Cardiac septum (tissue), 1 donor: ENCODE measurements around the gene ITIH3. TPM values are rescaled to one million over a fixed set of nuclear protein-coding genes. Genes with fewer than 3 reads are reported as not detected.

Source experiments
- DNase-seq: peaks from one replicate; pipeline ENCODE4 v3.0.0-alpha.2; 2020; ENCODE audit warnings: low spot score
- intact Hi-C: fragments of 100-400 bp; cut with DNase I; formaldehyde crosslinking; loops from one replicate; pipeline ENCODE4 v1.14.0; 2022
- total RNA-seq: library from RNA; stranded (reverse); fragmentation: NEBNext Ultra II Directional; extraction: Animal tissue kit (Norgen Biotek cat#: 25700); gene quantifications from one replicate; pipeline ENCODE4 v1.2.1, GENCODE V29; 2021
- donor health status: DM: no; HTN: no; CAD: no.

Gene ITIH3
- total RNA-seq, 1 donor from 2014 or later, result 0.78 TPM

DNA sequence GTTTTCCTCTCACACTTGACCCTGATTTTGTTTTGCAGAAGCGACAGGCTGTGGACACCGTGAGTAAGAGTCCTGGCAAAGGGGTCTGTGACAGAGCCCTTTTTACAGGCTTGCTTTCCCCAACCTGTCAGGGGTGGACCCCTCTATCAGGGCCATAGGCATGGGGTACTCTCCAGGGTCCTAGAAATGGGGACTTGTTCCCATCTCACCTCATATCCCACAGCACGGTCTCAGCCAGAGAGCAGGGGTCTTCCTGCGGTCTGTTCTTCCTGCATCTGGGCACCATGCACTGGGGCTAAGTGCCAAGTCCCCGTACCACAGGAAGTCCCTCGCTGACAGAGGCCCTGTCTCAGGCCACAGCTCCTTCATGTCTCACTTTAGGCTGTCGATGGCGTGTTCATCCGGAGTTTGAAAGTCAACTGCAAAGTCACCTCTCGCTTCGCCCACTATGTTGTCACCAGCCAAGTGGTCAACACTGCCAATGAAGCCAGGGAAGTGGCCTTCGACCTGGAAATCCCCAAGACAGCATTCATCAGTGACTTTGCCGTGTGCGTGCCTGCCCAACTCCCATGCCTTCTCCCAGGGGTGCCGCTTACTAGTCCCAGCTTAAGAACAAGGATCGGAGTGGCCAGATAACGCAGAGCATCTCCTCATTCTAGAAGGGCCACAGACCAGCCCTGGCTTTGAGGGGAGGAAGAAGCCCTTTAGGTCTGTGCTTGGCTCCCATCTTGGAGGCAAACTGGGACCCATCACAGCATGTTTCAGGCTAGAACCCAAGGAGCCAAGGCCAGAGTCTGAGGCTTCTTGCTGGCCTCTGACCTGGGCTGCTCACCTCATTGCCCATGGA lies 16.4 kb upstream of the ITIH3 start:
- intact Hi-C loops, result no loop called here
- peak; percentile 60 for DNase-seq

DNA sequence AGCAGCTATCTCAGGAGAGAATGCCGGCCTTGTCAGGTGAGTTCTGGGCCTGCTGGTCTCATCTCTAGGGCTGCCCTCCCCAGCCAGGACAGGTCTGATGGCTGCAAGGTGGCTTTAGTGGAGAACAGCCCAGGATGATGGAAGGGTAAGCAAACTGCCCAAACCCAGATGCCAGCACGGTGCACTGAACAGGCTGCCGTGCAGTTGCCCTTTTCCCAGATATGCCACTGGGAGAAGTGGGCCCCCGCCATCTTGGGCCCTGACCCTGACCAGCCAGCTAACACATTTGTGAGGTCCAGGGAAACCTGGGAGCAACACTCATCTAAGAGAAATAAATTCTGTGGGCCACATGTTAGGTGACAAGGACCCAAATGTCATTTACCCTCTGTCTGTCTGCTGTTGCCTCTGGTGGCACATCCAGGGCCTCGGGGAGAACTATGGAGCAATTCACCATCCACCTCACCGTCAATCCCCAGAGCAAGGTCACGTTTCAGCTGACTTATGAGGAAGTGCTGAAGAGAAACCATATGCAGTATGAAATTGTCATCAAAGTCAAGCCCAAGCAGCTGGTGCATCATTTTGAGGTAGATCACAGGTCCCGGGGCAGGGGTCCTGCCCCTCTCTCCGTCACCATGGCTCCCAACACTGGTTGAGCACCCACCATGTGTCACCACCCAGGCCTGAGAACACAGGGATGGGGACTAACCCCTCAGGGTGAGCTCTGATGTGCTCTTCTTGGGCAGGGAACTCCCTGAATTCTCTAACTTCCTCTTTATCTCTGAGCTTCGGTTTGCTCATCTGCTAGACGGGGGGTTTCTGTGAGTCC lies 15.4 kb upstream of the ITIH3 start:
- DNase-seq, result peak; percentile 55
- intact Hi-C loops, result no loop called here

DNA sequence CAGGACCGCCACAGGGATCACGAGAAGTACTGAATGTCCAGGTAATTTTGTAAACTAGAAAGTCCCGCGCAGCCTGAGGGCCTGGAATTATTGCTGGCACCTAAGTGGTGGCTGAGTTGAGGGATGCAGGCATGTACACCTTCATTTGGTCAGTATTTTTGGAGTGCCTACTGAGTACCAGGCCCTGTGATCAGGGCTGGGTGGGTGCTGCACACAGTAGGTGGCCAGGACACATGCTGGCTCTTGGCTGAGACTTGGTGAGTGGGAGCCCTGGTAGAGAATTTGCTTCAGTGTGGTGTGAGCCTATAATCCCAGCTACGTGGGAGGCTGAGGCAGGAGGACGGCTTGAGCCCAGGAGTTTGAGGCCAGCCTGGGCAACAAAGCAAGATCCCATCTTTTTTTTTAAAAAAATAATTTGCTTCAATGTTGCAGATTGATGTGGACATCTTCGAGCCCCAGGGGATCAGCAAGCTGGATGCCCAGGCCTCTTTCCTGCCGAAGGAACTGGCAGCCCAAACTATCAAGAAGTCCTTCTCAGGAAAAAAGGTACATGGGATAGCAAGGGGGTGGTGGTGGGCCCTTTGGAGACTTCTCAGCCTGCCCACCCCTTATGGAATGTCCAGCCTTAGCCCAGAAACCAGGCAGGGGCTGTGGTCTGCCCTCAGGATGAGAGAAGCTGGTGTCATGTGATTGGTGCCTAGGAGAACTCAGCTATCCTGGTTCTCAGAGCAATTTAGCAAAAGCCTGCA lies 14.6 kb upstream of the ITIH3 start:
- DNase-seq, result peak; percentile 39
- intact Hi-C loops, result no loop called here

DNA sequence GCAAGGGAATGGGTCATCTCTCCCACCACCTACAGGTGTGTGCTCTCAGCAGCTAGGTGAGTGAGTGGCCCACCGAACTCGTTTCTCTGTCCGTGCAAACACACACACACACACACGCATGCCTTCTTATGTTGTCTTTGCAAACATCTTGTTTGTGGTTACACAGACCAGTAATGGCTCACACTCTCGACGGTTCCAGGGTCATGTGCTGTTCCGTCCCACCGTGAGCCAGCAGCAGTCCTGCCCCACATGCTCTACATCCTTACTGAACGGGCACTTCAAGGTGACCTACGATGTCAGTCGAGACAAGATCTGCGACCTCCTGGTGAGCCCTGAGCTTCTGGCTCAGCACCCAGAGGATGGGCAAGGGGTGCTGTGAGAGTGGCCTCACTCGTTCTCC lies 12.9 kb upstream of the ITIH3 start:
- peak; percentile 53 for DNase-seq
- intact Hi-C loops, result no loop called here

DNA sequence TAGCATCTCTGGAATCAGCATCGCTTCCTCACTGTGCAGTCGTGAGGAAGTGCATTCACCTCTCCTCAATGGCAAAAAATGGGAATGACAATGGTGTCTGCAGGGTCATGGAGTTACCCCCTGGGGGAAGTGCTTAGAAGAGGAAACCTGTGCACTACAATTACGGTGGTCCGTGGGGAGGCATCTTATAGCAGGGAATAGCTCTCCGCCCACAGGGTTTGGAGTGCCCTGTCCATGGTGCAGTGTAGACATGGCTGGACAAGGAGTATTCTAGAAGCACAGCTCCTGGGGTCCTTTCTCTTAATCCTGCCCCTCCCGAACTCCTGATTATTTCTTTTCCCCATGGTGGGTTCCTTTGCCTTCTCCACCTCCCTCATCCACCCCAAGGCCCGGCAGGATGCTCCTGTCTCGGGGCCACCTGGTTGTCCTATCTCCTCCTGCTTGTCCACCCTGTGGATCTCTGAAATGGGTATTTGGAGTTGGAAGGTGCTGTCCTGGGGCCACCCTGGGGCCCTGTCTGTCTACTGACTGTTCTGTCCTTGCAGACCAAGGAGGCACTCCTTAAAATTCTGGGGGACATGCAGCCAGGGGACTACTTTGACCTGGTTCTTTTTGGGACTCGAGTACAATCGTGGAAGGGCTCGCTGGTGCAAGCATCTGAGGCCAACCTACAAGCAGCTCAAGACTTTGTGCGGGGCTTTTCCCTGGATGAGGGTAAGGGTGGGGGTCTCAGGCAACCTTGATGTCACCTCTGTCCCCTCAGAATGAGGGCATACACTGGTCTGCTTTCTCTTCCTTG lies 12.0 kb upstream of the ITIH3 start:
- DNase-seq, result peak; percentile 54
- intact Hi-C loops, result no loop called here

DNA sequence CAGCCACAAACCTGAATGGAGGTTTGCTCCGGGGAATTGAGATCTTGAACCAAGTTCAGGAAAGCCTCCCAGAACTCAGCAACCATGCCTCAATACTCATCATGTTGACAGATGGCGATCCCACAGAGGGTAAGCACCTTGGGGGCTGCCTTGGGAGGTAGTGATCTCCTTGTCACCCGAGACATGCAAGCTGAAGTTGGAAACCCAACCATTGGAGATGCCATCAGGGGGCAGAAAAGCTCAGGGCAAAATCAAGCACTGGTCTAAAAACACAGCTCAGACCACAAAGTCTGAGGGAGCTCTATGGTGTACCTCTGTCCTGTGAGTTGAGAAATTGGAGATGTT lies 11.4 kb upstream of the ITIH3 start:
- peak; percentile 61 for DNase-seq
- intact Hi-C loops, result no loop called here

DNA sequence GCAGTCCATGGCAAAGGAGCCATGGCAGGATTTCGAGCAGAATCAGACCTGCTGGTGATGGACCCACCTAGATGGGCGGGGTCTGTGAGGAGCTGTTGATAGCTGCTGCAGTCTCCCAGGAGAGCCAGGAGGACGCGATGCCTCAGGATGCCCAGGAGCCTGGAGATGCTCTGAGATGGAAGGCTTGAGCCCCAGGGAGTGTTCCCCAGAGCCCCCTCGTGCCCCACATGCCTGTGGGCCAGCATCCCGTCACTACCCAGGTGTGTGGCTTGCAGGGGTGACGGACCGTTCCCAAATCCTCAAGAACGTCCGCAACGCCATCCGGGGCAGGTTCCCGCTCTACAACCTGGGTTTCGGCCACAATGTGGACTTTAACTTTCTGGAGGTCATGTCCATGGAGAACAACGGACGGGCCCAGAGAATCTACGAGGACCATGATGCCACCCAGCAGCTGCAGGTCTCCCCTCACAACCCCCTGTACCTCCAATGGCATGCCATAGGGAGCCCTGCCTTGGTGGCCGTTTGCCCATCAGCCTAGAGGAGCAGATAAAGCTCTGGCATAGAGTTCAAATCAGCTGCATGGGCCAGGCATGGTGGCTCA lies 10.5 kb upstream of the ITIH3 start:
- intact Hi-C loops, result no loop called here
- peak; percentile 63 for DNase-seq

DNA sequence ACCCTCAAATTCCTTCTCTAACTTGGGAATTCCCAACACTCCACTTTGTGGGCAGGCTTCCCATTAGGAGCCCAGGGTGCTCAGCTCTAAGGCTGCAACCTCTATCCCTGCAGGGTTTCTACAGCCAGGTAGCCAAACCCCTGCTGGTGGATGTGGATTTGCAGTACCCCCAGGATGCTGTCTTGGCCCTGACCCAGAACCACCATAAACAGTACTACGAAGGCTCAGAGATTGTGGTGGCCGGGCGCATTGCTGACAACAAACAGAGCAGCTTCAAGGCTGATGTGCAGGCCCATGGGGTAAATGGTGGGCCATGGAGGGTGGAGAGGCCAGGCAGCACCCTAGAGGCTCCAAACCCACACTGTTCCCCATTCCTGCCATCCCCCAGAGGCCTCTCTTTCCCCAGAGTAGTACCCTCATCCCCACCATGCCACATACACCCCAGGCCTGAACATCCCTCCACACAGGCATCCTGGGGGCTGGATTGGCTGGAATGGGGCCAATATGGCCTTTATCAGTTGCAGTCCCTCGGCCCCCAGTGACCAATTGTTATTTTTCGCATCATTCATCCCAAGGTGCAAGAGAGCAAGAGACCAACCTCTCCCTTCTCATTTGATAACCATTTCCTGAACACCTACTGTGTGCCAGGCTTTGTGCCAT lies 9.5 kb upstream of the ITIH3 start:
- intact Hi-C loops, result no loop called here
- DNase-seq, result peak; percentile 64

DNA sequence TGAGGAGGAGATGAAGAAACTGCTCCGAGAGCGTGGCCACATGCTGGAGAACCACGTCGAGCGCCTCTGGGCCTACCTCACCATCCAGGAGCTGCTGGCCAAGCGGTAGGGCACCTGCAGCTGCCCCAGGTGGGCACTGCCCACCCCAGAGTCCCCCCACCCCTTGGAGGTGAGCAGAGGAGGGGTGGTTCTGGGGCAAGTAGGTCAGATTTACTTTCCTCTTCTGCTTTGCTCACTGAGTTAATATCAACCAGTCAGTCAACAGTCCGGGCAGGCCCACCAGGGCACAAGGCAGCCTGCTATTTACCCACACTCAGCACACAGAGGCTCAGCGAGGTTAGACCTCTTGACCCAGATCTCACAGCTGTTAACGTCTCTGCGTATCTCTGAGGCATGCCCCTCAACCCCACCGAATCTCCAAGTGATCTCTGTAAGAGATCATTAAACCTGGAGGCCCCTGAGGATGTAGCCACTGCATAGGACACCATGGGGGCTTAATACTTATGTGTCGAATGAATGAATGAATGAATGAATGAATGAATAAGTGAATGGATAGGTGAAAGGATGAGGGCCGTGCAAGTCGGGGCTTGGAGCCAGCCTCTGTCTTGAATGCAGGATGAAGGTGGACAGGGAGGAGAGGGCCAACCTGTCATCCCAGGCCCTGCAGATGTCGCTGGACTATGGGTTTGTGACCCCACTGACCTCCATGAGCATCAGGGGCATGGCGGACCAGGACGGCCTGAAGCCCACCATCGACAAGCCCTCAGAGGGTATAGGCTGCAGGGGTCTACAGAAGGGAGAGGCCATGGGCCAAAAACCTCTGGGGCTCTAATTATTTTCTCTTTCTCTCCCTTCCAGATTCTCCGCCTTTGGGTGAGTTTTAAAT lies 8.0 kb upstream of the ITIH3 start:
- intact Hi-C loops, result no loop called here
- DNase-seq, result no peak

DNA sequence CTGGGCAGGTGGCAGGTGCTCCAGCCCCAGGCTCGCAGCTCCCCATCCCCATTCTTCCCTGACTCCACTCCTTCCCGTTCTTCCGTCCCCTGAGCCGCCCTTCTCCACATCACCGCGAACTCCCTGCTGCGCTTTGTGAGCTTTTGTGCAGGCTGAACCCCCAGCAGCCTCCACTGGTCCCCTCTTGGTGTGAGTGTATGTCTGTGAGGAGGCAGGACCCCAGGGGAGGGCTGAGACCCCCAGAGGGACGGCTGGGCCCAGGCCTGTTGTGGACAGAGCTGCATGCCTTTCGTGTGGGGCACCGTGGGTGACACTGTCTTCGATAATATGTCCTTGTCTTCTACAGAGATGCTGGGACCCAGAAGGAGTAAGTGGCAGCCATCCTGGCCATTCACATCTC lies 7.3 kb upstream of the ITIH3 start:
- no peak for DNase-seq
- intact Hi-C loops, result no loop called here

DNA sequence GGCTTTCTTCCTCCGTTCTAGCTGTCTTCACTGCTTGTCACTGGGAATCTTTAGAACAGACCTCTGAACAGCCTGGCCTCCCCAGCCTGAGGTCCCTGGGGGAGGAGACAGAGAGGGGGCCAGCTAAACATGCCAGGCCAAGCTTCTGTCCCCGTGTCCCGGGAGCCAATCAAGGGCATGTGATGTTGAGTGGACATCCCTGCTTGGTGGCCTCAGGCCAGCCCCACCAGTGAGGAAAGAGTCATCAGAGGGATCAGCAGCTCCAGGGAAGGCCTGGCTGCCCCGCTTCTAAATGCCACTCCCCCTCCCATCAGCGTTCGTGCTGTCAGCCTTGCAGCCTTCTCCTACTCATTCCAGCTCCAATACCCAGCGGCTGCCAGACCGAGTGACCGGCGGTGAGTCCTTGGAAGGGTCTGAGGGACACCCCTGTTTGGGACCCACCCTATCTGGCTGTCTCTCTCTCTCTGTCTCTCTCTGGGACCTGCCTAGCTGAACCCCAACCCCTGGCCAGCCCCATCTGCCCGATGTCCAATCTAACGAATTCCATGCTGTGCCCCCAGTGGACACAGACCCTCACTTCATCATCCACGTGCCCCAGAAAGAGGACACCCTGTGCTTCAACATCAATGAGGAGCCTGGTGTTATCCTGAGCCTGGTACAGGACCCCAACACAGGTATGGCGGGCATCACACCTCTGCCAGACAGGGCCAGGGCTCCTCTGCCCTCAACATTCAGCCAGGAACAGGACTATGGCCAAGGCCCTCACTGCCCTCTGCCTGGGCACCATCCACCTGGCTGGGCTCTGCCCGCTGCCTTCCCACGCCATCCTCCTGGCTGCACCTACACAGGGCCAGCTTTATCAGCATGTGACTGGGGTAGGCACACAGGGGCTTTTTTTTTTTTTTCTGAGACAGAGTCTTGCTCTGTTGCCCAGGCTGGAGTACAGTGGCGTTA lies 6.6 kb upstream of the ITIH3 start:
- DNase-seq, result no peak

DNA sequence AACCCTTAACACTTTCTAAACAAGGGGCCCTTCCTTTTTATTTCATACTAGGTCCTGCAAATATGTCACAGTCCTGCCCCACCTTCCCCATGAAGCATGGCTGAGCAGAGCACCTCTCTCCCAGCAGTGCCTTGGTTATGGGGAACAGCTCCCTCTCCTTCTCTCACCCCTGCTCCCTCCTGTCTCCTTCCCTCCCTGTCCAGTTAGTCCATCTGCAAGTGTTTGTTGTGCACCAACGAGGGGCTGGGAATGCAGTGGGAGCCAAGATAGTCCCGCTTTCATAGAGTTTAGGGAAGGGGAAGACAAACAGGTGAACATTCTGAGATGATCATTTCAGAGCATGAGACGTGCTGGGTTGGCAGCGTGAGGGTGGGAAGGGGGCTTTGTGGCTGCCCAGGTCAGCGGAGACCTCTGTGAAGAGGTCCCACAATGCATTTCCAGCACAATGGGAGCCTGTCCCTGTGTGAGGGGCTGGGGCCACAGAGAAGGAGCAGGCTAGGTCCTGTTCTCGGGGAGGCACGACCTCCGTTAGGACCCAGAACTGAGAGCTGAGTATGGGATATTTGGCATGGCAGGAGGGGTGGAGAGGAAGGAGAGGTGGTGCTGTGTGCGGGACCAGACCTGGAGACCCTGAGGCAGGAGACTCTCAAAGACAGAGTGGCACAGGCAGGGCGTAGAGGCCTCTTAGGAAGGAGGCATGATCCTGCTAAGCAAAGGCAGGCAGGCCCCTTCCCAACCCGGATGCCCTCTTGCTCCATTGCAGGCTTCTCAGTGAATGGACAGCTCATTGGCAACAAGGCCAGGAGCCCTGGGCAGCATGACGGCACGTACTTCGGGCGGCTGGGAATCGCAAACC lies 5.5 kb upstream of the ITIH3 start:
- no peak for DNase-seq
- intact Hi-C loops, result no loop called here

More for the DNA sequence above, 6.6 kb upstream of the ITIH3 start:
- intact Hi-C loops, result no loop called here

DNA sequence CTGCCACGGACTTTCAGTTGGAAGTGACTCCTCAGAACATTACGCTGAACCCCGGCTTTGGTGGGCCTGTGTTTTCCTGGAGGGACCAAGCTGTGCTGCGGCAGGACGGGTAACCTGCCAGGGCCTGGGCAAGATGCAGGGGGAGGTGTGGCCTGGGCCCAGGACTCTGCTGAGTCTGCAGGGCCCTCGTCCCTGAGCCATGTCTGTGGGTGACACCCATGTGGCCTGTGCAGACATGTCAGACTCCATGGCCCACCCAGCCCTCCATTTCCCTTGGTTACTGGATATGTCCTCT lies 4.9 kb upstream of the ITIH3 start:
- intact Hi-C loops, result no loop called here
- no peak for DNase-seq

DNA sequence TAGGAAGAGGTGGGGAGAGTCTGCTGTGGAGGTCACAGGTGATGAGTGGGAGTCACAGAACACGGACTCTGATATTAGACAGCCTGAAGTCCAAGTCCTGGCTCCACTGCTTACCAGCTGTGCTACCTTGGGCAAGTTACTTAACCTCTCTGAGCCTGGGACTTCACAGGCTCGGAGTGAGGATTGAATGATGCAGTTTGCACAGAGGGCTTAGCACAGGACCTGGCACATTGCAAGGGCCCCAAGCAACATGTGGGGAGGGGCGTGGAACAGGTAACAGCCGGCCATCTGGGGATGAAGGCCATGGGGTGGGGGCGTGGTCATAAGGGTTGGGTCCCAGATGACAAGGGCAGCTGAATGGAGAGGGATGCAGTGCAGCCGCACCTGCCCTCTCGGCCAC lies 4.3 kb upstream of the ITIH3 start:
- intact Hi-C loops, result no loop called here
- no peak for DNase-seq

DNA sequence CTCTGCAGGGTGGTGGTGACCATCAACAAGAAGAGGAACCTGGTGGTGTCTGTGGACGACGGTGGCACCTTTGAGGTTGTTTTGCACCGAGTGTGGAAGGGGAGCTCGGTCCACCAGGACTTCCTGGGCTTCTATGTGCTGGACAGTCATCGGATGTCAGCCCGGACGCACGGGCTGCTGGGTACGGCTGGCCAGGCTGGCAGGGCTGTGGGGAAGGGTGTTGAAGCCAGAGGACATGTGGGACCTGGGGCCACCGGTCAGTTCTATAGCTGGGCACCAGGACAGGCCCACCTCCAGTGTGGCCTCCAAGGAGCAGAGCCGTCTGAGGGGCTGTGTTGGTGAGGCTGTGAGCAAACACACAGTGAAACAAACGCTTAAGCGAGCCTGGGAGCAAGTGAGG lies 3.9 kb upstream of the ITIH3 start:
- no peak for DNase-seq
- intact Hi-C loops, result no loop called here

DNA sequence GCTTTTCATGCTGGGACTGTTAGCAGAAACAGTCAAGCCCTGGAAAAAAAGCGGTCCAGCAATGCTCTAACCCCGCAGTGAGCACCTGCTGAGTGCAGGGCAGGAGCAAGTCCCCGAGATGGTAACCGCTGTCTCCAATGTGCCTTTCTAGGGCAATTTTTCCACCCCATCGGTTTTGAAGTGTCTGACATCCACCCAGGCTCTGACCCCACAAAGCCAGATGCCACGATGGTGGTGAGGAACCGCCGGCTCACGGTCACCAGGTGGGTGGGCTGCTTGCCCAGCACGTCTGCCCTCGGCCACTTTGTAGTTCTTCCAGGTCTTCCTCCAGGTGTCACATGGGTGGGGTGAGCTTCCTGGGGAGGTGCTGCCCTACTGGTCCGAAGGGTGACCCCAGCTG lies 3.2 kb upstream of the ITIH3 start:
- DNase-seq, result no peak
- intact Hi-C loops, result no loop called here
